Measurements from ENCODE around the gene CSNK2A1. TPM values are rescaled to one million over a fixed set of nuclear protein-coding genes. Genes with fewer than 3 reads are reported as not detected.

The CSNK2A1 gene
- total and polyA plus RNA-seq, 2 donors (not counting 1 experiment from before 2014, with no cell fraction given): 28.3 to 125 TPM

GRCh38 chr20:444117-444516, 99.5 kb downstream of the CSNK2A1 start:
- Mint-ChIP-seq H3K27me3 (no peaks in the 10 kb centered on the region), H3K27ac (no peak overlapping the region), H3K4me1 (peaks cover 8% of the 10 kb centered on the region), H3K4me3 (no peak overlapping the region), H3K9me3 (ENCODE audit: insufficient read depth) (no peaks in the 10 kb centered on the region)
- CTCF ChIA-PET: no interaction called here
- no CpG with 5 or more reads among the region's 3 CpGs for WGBS (ENCODE audit: insufficient coverage)
- Histone ChIP-seq H3K27ac (ENCODE audit: low read length in 2 of 2) (no peak overlapping the region), H3K4me1 (ENCODE audit: control insufficient read depth in 2 of 2, insufficient read depth in 2 of 2, low read length in 2 of 2) (peaks cover 4 to 5% of the 10 kb centered on the region in 2 donors), H3K9ac (ENCODE audit: low read length) (no peak overlapping the region), H3K4me2 (replicated peaks; ENCODE audit: low read depth, low read length, poor library complexity, severe bottlenecking) (no peak overlapping the region), H3K36me3 (replicated peaks in 1 of 2; ENCODE audit: control extremely low read depth in 1 of 2, control insufficient read depth in 1 of 2, extremely low read depth in 1 of 2, insufficient read depth in 2 of 2, low read length in 1 of 2) (peaks cover 3 to 60% of the 10 kb centered on the region in 2 experiments), H4K20me1 (ENCODE audit: control insufficient read depth, insufficient read depth, low read length, poor library complexity, severe bottlenecking) (peaks cover 5% of the 10 kb centered on the region), H3K9me3 (ENCODE audit: control extremely low read depth in 1 of 3, control insufficient read depth in 2 of 3, insufficient read depth in 1 of 3, low read length in 2 of 3) (no peaks in the 10 kb centered on the region), H3K79me2 (ENCODE audit: control insufficient read depth, insufficient read depth, low read length) (peaks cover 20% of the 10 kb centered on the region), H3K27me3 (replicated peaks in 1 of 4; ENCODE audit: control extremely low read depth in 1 of 4, control insufficient read depth in 3 of 4, insufficient read depth in 4 of 4, low read length in 3 of 4) (no peaks in the 10 kb centered on the region), H3K4me3 (ENCODE audit: control extremely low read depth in 1 of 5, extremely low read depth in 1 of 5, insufficient read depth in 1 of 5, low read depth in 2 of 5, low read length in 4 of 5) (no peak overlapping the region), H2AFZ (ENCODE audit: insufficient read depth, low read depth, low read length, poor library complexity, severe bottlenecking) (no peak overlapping the region)
- DNase-seq: no peak
- TF ChIP-seq EZH2 (IDR thresholded peaks at IDR 0.05; ENCODE audit: borderline replicate concordance, insufficient read depth, low read depth, low read length, poor library complexity, severe bottlenecking) (no peak), CTCF (IDR thresholded peaks at IDR 0.05) (no peak)
- no peak for ATAC-seq (ENCODE audit: low read depth)
- POLR2A ChIA-PET: no interaction called here
- intact Hi-C loops (cut with micrococcal nuclease): no loop called here

DNA sequence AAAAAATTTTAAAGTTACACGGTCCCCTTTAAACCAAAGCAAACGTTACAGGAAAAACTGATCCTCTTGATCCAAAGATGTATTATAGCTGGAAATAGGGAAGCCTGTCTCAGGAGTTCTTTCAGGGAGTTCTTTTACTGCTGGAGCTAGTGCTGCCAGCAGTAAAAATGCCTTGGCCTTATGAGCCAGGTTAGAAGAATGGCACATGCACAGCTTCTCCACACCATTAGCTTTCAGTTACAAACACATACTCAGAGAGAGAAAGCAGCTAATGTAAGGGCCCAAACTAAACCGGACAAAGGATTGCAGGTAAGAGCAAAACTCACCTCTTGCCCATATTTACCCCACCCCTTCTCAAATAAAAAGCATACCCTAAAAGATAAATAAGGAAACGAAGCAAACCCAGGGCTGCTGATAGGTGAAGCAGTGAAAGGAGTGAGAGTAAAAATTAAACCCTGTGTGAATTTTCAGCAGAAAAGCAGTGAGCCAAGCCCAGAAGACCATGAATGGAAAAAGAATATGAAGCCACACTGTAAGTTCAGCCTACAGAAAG, 100.3 kb downstream of the CSNK2A1 start:
- Mint-ChIP-seq H3K27me3 (no peaks in the 10 kb centered on the region), H3K9me3 (ENCODE audit: insufficient read depth) (no peaks in the 10 kb centered on the region), H3K4me3 (no peak overlapping the region), H3K4me1 (peaks cover 16% of the 10 kb centered on the region), H3K27ac (no peak overlapping the region)
- Histone ChIP-seq H3K9ac (ENCODE audit: low read length) (no peak overlapping the region), H3K36me3 (replicated peaks in 1 of 2; ENCODE audit: control extremely low read depth in 1 of 2, control insufficient read depth in 1 of 2, extremely low read depth in 1 of 2, insufficient read depth in 2 of 2, low read length in 1 of 2) (peaks cover 3 to 60% of the 10 kb centered on the region in 2 experiments), H3K27me3 (replicated peaks in 1 of 4; ENCODE audit: control extremely low read depth in 1 of 4, control insufficient read depth in 3 of 4, insufficient read depth in 4 of 4, low read length in 3 of 4) (no peaks in the 10 kb centered on the region), H3K4me3 (ENCODE audit: control extremely low read depth in 1 of 5, extremely low read depth in 1 of 5, insufficient read depth in 1 of 5, low read depth in 2 of 5, low read length in 4 of 5) (no peak overlapping the region), H4K20me1 (ENCODE audit: control insufficient read depth, insufficient read depth, low read length, poor library complexity, severe bottlenecking) (peaks cover 2% of the 10 kb centered on the region), H3K4me2 (replicated peaks; ENCODE audit: low read depth, low read length, poor library complexity, severe bottlenecking) (no peak overlapping the region), H3K9me3 (ENCODE audit: control extremely low read depth in 1 of 3, control insufficient read depth in 2 of 3, insufficient read depth in 1 of 3, low read length in 2 of 3) (no peaks in the 10 kb centered on the region), H3K79me2 (ENCODE audit: control insufficient read depth, insufficient read depth, low read length) (peaks cover 13% of the 10 kb centered on the region), H2AFZ (ENCODE audit: insufficient read depth, low read depth, low read length, poor library complexity, severe bottlenecking) (no peak overlapping the region), H3K4me1 (ENCODE audit: control insufficient read depth in 2 of 2, insufficient read depth in 2 of 2, low read length in 2 of 2) (peaks cover 12 to 13% of the 10 kb centered on the region in 2 donors), H3K27ac (ENCODE audit: low read length in 2 of 2) (no peak overlapping the region)
- WGBS (ENCODE audit: insufficient coverage): no CpG with 5 or more reads among the region's 4 CpGs
- TF ChIP-seq CTCF (IDR thresholded peaks at IDR 0.05): no peak
- no peak for TF ChIP-seq EZH2 (IDR thresholded peaks at IDR 0.05; ENCODE audit: borderline replicate concordance, insufficient read depth, low read depth, low read length, poor library complexity, severe bottlenecking)
- POLR2A ChIA-PET: no interaction called here
- intact Hi-C loops (cut with micrococcal nuclease): no loop called here
- DNase-seq: no peak
- CTCF ChIA-PET: no interaction called here
- ATAC-seq (ENCODE audit: low read depth): no peak
